IMR-90 (cell line): ENCODE data around the gene TTBK2. TPM values are rescaled to one million over a fixed set of nuclear protein-coding genes. Genes with fewer than 3 reads are reported as not detected.

Experiments
- ATAC-seq: fragments of 200-7000 bp; cut with Tn5 transposase; 2 replicates; pipeline ENCODE4 v1.9.1; 2020; ENCODE audit warnings: low read depth, mild to moderate bottlenecking, moderate library complexity
- BruUV-seq: library from RNA; stranded (reverse); fragments of 400-500 nt; replicated peaks from 2 replicates; lab custom pipeline; 2021; lab: Mats Ljungman, UMichigan
- CTCF ChIA-PET: fragments of 300-600 bp; formaldehyde crosslinking; extraction: SDS; loops from one replicate; lab custom pipeline; 2021; ENCODE audit warnings: antibody characterized with exemption; lab: Yijun Ruan, JAX
- POLR2A ChIA-PET: fragments of 300-600 bp; sonication (Branson Sonifier 250); formaldehyde crosslinking; loops from one replicate; lab custom pipeline; 2022; ENCODE audit warnings: antibody characterized with exemption; ENCODE audit not compliant: unreplicated experiment; lab: Charles Lee
- DNase-seq: peaks from one replicate; pipeline ENCODE4 v3.0.0; 2013
- H2AFZ ChIP-seq: replicated peaks from 2 replicates; pipeline ENCODE3; 2013; ENCODE audit warnings: low read length, mild to moderate bottlenecking; ENCODE audit not compliant: poor library complexity
- H2AK5ac ChIP-seq: 2 replicates; pipeline ENCODE4 v1.6.1; 2013; ENCODE audit warnings: low read depth, low read length, inconsistent platforms
- H2AK9ac ChIP-seq: replicated peaks from 2 replicates; pipeline ENCODE3; 2013; ENCODE audit warnings: mild to moderate bottlenecking, low read depth, low read length, moderate library complexity; ENCODE audit not compliant: poor library complexity
- H2BK120ac ChIP-seq: 2 replicates; pipeline ENCODE4 v1.6.1; 2013; ENCODE audit warnings: low read depth, low read length, inconsistent platforms
- H2BK15ac ChIP-seq: 3 replicates; pipeline ENCODE4 v1.6.1; 2013; ENCODE audit warnings: low read depth, low read length, inconsistent platforms
- H2BK20ac ChIP-seq: 2 replicates; pipeline ENCODE4 v1.6.1; 2013; ENCODE audit warnings: low read depth, mild to moderate bottlenecking, inconsistent platforms, low read length, moderate library complexity
- H2BK5ac ChIP-seq: 2 replicates; pipeline ENCODE4 v1.6.1; 2013; ENCODE audit warnings: mild to moderate bottlenecking, low read depth, low read length, inconsistent platforms; ENCODE audit not compliant: poor library complexity, severe bottlenecking
- H3K14ac ChIP-seq: replicated peaks from 2 replicates; pipeline ENCODE4 v1.6.1; 2013; ENCODE audit warnings: low read depth, low read length, inconsistent platforms
- H3K18ac ChIP-seq: 2 replicates; pipeline ENCODE4 v1.6.1; 2013; ENCODE audit warnings: low read depth, low read length, control low read depth
- H3K23ac ChIP-seq: 2 replicates; pipeline ENCODE4 v1.6.1; 2013; ENCODE audit warnings: low read depth, low read length, inconsistent platforms
- H3K27ac ChIP-seq: 2 replicates; pipeline ENCODE4 v1.5.1; 2013; ENCODE audit warnings: mild to moderate bottlenecking, control low read depth, low read length; ENCODE audit not compliant: insufficient read depth
- H3K27me3 ChIP-seq: 2 replicates; pipeline ENCODE4 v1.6.1; 2013; ENCODE audit warnings: low read length; ENCODE audit not compliant: control insufficient read depth, insufficient read depth
- H3K36me3 ChIP-seq: 2 replicates; pipeline ENCODE4 v1.6.1; 2013; ENCODE audit warnings: low read length, mixed read lengths; ENCODE audit not compliant: control insufficient read depth, insufficient read depth
- H3K4ac ChIP-seq: 2 replicates; pipeline ENCODE4 v1.6.1; 2013; ENCODE audit warnings: low read depth, low read length, inconsistent platforms
- H3K4me1 ChIP-seq: 2 replicates; pipeline ENCODE4 v1.6.1; 2013; ENCODE audit warnings: low read length, mixed read lengths; ENCODE audit not compliant: control insufficient read depth, insufficient read depth
- H3K4me2 ChIP-seq: 2 replicates; pipeline ENCODE4 v1.6.1; 2013; ENCODE audit warnings: low read depth, mild to moderate bottlenecking, control low read depth, low read length, moderate library complexity
- H3K4me3 ChIP-seq: 2 replicates; pipeline ENCODE4 v1.5.1; 2013; ENCODE audit warnings: low read depth, mild to moderate bottlenecking, control low read depth, low read length, moderate library complexity; ENCODE audit not compliant: insufficient read depth
- H3K56ac ChIP-seq: 2 replicates; pipeline ENCODE4 v1.6.1; 2013; ENCODE audit warnings: low read length, inconsistent platforms; ENCODE audit not compliant: insufficient read depth; ENCODE audit errors: extremely low read depth
- H3K79me1 ChIP-seq, 2 experiments: 2 replicates each; pipeline ENCODE4 v1.6.1; 2013; ENCODE audit warnings: low read length in 2 of 2, inconsistent platforms in 1 of 2, low read depth in 1 of 2
- H3K9ac ChIP-seq: 2 replicates; pipeline ENCODE4 v1.6.1; 2013; ENCODE audit warnings: low read depth, low read length, control low read depth
- H3K9me1 ChIP-seq: 2 replicates; pipeline ENCODE4 v1.6.1; 2013; ENCODE audit warnings: low read length, inconsistent platforms; ENCODE audit not compliant: insufficient read depth
- H3K9me3 ChIP-seq: 2 replicates; pipeline ENCODE4 v1.6.1; 2013; ENCODE audit warnings: low read length; ENCODE audit not compliant: control insufficient read depth, insufficient read depth
- H4K20me1 ChIP-seq: 2 replicates; pipeline ENCODE4 v1.6.1; 2013; ENCODE audit warnings: low read length, inconsistent platforms; ENCODE audit not compliant: insufficient read depth
- H4K5ac ChIP-seq: 2 replicates; pipeline ENCODE4 v1.6.1; 2013; ENCODE audit warnings: mild to moderate bottlenecking, low read depth, low read length, control low read depth
- H4K8ac ChIP-seq, 2 experiments: 2 replicates each; pipeline ENCODE4 v1.6.1; 2013; ENCODE audit warnings: low read depth in 2 of 2, low read length in 2 of 2, control low read depth in 1 of 2, inconsistent platforms in 1 of 2
- H4K91ac ChIP-seq: 2 replicates; pipeline ENCODE4 v1.6.1; 2013; ENCODE audit warnings: low read depth, low read length, inconsistent platforms; ENCODE audit not compliant: insufficient read depth
- CEBPB ChIP-seq: IDR thresholded peaks from 2 replicates; pipeline ENCODE4 v1.6.1; 2012; ENCODE audit warnings: low read depth, low read length, improper control_type of control experiment
- CHD1 ChIP-seq: IDR thresholded peaks from 2 replicates; pipeline ENCODE4 v1.6.1; 2012; ENCODE audit warnings: low read depth, low read length, improper control_type of control experiment
- MAFK ChIP-seq: IDR thresholded peaks from 2 replicates; pipeline ENCODE4 v1.6.1; 2012; ENCODE audit warnings: low read depth, low read length, improper control_type of control experiment
- MAZ ChIP-seq: IDR thresholded peaks from 2 replicates; pipeline ENCODE4 v1.6.1; 2012; ENCODE audit warnings: low read depth, mild to moderate bottlenecking, low read length, improper control_type of control experiment, moderate library complexity, borderline replicate concordance
- MXI1 ChIP-seq: IDR thresholded peaks from 2 replicates; pipeline ENCODE4 v1.6.1; 2012; ENCODE audit warnings: low read depth, mild to moderate bottlenecking, low read length, moderate library complexity, borderline replicate concordance
- RAD21 ChIP-seq: IDR thresholded peaks from 2 replicates; pipeline ENCODE4 v1.6.1; 2012; ENCODE audit warnings: low read length, improper control_type of control experiment
- RCOR1 ChIP-seq: IDR thresholded peaks from 2 replicates; pipeline ENCODE4 v1.6.1; 2012; ENCODE audit warnings: mild to moderate bottlenecking, low read length, improper control_type of control experiment; ENCODE audit not compliant: insufficient replicate concordance
- WGBS, 2 experiments: methylation state at CpG; one replicate each; pipeline versions ENCODE4 v1.1.5 to v1.1.7; 2013; ENCODE audit warnings: missing lambda C conversion rate in 2 of 2; ENCODE audit not compliant: insufficient read length in 1 of 2; ENCODE audit errors: extremely low coverage in 2 of 2; 5-methylcytosine and 5-hydroxymethylcytosine counted together
- dilution Hi-C: fragments of 300-500 bp; cut with HindIII; formaldehyde crosslinking; loops from one replicate; pipeline ENCODE4 v1.14.3; 2018; ENCODE audit warnings: low sequenced_read_pairs; ENCODE audit not compliant: unreplicated experiment
- in situ Hi-C: fragments of 300-500 bp; cut with MboI; formaldehyde crosslinking; loops from 3 replicates; pipeline ENCODE4 v1.14.3; 2019; ENCODE audit warnings: low sequenced_read_pairs, inconsistent platforms, mixed read lengths
- intact Hi-C: fragments of 100-400 bp; cut with micrococcal nuclease; formaldehyde crosslinking; loops from 2 replicates; pipeline ENCODE4 v1.10.0; 2022
- polyA plus RNA-seq, 3 experiments: library from polyadenylated mRNA; depleted of rRNA; stranded (reverse); fragments of >200 nt; gene quantifications; 2 replicates each; pipeline ENCODE4 v1.2.3, GENCODE V29; 2012; ENCODE audit warnings: low replicate concordance in 1 of 3
- total RNA-seq: library from RNA; depleted of rRNA; stranded (reverse); fragments of >200 nt; gene quantifications from 2 replicates; pipeline ENCODE4 v1.2.3, GENCODE V29; 2012
- TF ChIP-seq, protein P1 (sequence below): fragments of 150-350 bp; IDR thresholded peaks from 2 replicates; pipeline ENCODE4 v1.6.1; 2016; ENCODE audit warnings: low read depth, mild to moderate bottlenecking, low read length, moderate library complexity, borderline replicate concordance
- TF ChIP-seq, protein P2 (sequence below): fragments of 150-350 bp; IDR thresholded peaks from 2 replicates; pipeline ENCODE4 v1.6.1; 2017; ENCODE audit warnings: mild to moderate bottlenecking, antibody characterized with exemption, low read length, low read depth

TTBK2 gene
- total and polyA plus RNA-seq, 2 of the 4 experiments (the other 2 are of a cell fraction), result 2.4 to 3.2 TPM

DNA sequence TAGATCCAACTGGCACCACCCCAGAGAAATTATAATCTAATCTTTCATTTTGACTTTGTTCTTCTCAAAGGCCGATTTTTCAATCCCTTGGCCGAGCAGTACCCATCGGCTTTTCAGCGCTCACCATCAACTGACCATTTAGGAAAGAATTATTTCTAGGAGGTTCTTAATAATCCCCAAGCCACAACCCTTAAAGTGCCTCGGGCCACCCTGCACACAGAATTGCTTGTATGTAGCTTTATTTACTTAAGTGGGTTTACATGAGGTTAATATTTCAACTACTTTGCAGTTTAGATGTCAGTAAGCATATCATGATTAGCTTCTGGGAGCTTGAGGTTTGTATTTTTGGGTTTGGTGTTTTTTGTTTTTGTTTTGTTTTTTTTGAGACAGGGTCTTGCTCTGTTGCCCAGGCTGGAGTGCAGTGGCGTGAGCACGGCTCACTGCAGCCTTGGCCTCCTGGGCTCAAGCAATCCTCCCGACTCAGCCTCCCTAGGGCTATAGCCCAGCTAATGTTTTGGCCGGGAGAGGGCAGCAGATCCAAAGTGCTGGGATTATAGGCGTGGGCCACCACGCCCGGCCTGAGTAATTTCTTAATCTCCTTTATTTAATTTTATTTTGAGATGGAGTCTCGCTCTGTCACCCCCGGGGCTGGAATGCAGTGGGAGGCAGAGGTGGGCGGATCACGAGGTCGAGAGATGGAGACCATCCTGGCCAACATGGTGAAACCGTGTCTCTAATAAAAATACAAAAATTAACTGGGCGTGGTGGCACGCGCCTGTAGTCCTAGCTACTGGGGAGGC lies 182.8 kb downstream of the TTBK2 start (continued):
- no peak for TF ChIP-seq CHD1
- no peak for TF ChIP-seq MAZ

DNA sequence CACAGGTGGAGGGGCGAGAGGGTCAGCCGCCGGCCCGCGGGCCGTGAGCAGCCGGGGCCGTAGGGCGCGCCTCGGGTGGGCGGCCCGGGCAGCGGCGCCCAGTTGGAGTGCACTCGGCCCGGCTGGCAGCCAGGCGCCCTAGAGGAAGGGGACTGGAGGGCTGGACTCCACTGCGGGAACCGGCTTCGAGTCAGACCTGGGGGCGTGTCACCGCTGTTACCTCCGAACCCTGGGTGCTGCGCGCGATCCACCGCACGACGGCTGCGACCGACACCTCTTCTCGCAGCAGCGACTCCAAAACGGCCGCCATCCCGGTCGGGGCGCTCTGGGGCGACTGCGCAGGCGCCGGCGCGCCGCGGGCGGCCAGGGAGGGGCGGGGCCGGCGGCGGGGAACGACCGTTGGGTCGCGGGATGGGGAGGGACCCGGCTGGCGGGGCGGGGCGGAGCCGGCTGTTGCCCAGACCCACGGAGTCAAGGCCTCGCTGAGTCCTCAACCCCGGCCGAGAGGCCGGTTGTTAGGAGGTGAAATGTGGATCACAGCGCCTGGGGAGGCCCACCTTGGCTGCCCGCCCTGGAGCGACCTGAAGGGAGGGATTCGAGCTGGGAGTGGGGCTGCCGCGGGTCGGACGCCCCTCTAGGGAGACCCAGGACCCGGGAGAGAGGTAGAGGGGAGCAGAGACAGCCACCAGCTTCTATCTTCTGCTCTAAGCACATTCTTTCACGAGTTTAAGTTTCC lies 183.6 kb downstream of the TTBK2 start, which contains the start of gene CDAN1:
Gene CDAN1, minus strand, starts transcription at position 336 of the 736 bp plus-strand sequence. Its CDS starts 26 bp downstream, at position 310.
- CTCF ChIA-PET, result interaction anchor here (1.1 kb wide), 1 partner anchor 14 kb away, joined by 4 read pairs; no protein-coding TSS in a partner anchor
- in situ Hi-C loops, result no loop called here
- TF ChIP-seq CHD1, result no peak
- no peak for TF ChIP-seq CEBPB
- TF ChIP-seq RCOR1, result no peak
- TF ChIP-seq, protein P1, sequence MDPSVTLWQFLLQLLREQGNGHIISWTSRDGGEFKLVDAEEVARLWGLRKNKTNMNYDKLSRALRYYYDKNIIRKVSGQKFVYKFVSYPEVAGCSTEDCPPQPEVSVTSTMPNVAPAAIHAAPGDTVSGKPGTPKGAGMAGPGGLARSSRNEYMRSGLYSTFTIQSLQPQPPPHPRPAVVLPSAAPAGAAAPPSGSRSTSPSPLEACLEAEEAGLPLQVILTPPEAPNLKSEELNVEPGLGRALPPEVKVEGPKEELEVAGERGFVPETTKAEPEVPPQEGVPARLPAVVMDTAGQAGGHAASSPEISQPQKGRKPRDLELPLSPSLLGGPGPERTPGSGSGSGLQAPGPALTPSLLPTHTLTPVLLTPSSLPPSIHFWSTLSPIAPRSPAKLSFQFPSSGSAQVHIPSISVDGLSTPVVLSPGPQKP, result no peak
- TF ChIP-seq MXI1, result peak; percentile 48; the same call in 1 of the 2 replicates
- no peak for TF ChIP-seq MAFK
- peak; percentile 81; the same call in 1 of the 2 replicates for TF ChIP-seq MAZ
- TF ChIP-seq RAD21, result no peak
- TF ChIP-seq, protein P2, sequence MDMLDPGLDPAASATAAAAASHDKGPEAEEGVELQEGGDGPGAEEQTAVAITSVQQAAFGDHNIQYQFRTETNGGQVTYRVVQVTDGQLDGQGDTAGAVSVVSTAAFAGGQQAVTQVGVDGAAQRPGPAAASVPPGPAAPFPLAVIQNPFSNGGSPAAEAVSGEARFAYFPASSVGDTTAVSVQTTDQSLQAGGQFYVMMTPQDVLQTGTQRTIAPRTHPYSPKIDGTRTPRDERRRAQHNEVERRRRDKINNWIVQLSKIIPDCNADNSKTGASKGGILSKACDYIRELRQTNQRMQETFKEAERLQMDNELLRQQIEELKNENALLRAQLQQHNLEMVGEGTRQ, result no peak

More for the DNA sequence above, 183.6 kb downstream of the TTBK2 start, which contains the start of gene CDAN1:
- peak within 1 kb of the TSS; percentile 84 for H2BK5ac ChIP-seq
- H3K36me3 ChIP-seq, result peaks cover 30% of the 10 kb centered on the region
- H3K23ac ChIP-seq, result peak within 1 kb of the TSS; percentile 96
- peaks cover 11% of the 10 kb centered on the region for H4K20me1 ChIP-seq
- DNase-seq (peak; percentile 75), ATAC-seq (peak; percentile 99)
- H3K27ac ChIP-seq, result peak within 1 kb of the TSS; percentile 88
- H4K8ac ChIP-seq, result peak within 1 kb of the TSS; percentile 68 to 91
- H4K5ac ChIP-seq, result peak within 1 kb of the TSS; percentile 66
- H2BK120ac ChIP-seq, result peak within 1 kb of the TSS; percentile 57; the same call in 1 of the 2 replicates
- H3K9me3 ChIP-seq, result no peaks in the 10 kb centered on the region
- peak within 1 kb of the TSS; percentile 95 for H2AK9ac ChIP-seq
- dilution Hi-C loops, result no loop called here
- H2AFZ ChIP-seq, result peak within 1 kb of the TSS; percentile 100
- H3K4ac ChIP-seq, result peak within 1 kb of the TSS; percentile 85
- POLR2A ChIA-PET, result no interaction called here
- intact Hi-C loops, result loop anchor here (1.0 kb wide), 2 partner anchors 183 to 189 kb away; partner anchors contain the start of gene TTBK2
- H3K18ac ChIP-seq, result peak within 1 kb of the TSS; percentile 42; the same call in 1 of the 2 replicates
- peak within 1 kb of the TSS; percentile 89 for H3K14ac ChIP-seq
- H2AK5ac ChIP-seq, result peak within 1 kb of the TSS; percentile 43
- no TSS peak for BruUV-seq
- H3K4me3 ChIP-seq, result peak within 1 kb of the TSS; percentile 90
- no peaks in the 10 kb centered on the region for H3K27me3 ChIP-seq
- H2BK15ac ChIP-seq, result peak within 1 kb of the TSS; percentile 67; the same call in 1 of the 3 replicates
- peak within 1 kb of the TSS; percentile 55 for H3K56ac ChIP-seq
- peaks cover 11% of the 10 kb centered on the region; the same call in 1 of the 2 replicates for H3K9me1 ChIP-seq
- H3K79me1 ChIP-seq, result peaks cover 20 to 24% of the 10 kb centered on the region in 2 experiments
- H3K4me1 ChIP-seq, result peaks cover 8% of the 10 kb centered on the region
- H2BK20ac ChIP-seq, result no peak within 1 kb of the TSS; the same call in 1 of the 2 replicates
- H3K9ac ChIP-seq, result peak within 1 kb of the TSS; percentile 89
- WGBS, 2 experiments, result 0% methylated on average over 8 of the region's 76 CpGs; no CpG with 5 or more reads in 1 of the 2 experiments
- peak within 1 kb of the TSS; percentile 79 for H4K91ac ChIP-seq
- H3K4me2 ChIP-seq, result peak within 1 kb of the TSS; percentile 80
